Psoas muscle (tissue), 8 donors: ENCODE measurements around the gene THBS2. TPM values are rescaled to one million over a fixed set of nuclear protein-coding genes. Genes with fewer than 3 reads are reported as not detected.

Source experiments
- ATAC-seq, 4 donors: fragments of 200-7000 bp; cut with Tn5 transposase; one replicate each; pipeline ENCODE4 v1.9.1; 2020; ENCODE audit warnings: moderate library complexity in 3 of 4, mild to moderate bottlenecking in 2 of 4
- DNase-seq, 2 donors: peaks; one replicate each; pipeline ENCODE4 v3.0.0-alpha.2; 2020
- H3K27ac ChIP-seq: fragments of 200-600 bp; one replicate; pipeline ENCODE4 v1.8.0; 2022
- H3K27me3 ChIP-seq, 3 donors: fragments of 200-600 bp in 1 of 3; one replicate each; pipeline versions ENCODE4 v1.6.1 to v1.8.0; 2013 to 2022; ENCODE audit warnings: low read length in 2 of 3, mild to moderate bottlenecking in 2 of 3, moderate library complexity in 1 of 3; ENCODE audit not compliant: insufficient read depth in 3 of 3
- H3K36me3 ChIP-seq, 2 donors: fragments of 200-600 bp in 1 of 2; one replicate each; pipeline versions ENCODE4 v1.6.1 to v1.8.0; 2013 to 2022; ENCODE audit warnings: low read depth in 1 of 2, mild to moderate bottlenecking in 1 of 2, moderate library complexity in 1 of 2; ENCODE audit not compliant: insufficient read depth in 1 of 2
- H3K4me1 ChIP-seq: fragments of 200-600 bp; one replicate; pipeline ENCODE4 v1.8.0; 2022
- H3K4me3 ChIP-seq: fragments of 200-600 bp; one replicate; pipeline ENCODE4 v1.8.0; 2022; ENCODE audit warnings: mild to moderate bottlenecking
- H3K9me3 ChIP-seq: fragments of 200-600 bp; one replicate; pipeline ENCODE4 v1.8.0; 2022
- WGBS, 3 donors: extraction: QIAGEN DNeasy Blood & Tissue Kit; methylation state at CpG; one replicate each; pipeline versions ENCODE4 v1.1.6 to v1.1.7; 2013; 5-methylcytosine and 5-hydroxymethylcytosine counted together
- intact Hi-C, 2 donors: fragments of 100-400 bp; cut with DNase I; formaldehyde crosslinking; loops; one replicate each; pipeline versions ENCODE4 v1.11.0 to v1.14.2; 2022
- polyA plus RNA-seq, 3 donors: library from polyadenylated mRNA; stranded (reverse); fragments of 200-250 nt; gene quantifications; one replicate each; pipeline ENCODE4 v1.2.3, GENCODE V29; 2013
- total RNA-seq, 4 donors: library from RNA; stranded (reverse); fragmentation: NEBNext Ultra II Directional in 2 of 4; extraction: Animal tissue kit (Norgen Biotek cat#: 25700) in 2 of 4; gene quantifications; one replicate each; pipeline versions ENCODE4 v1.2.1 to v1.2.4, GENCODE V29; 2021 to 2023
- TF ChIP-seq, protein P1 (sequence below): fragments of 200-600 bp; IDR thresholded peaks from one replicate; pipeline ENCODE4 v1.8.0; 2022; ENCODE audit warnings: antibody characterized with exemption
- donor health status: healthy with polysubstance abuse.
- donor health status: DM: no; HTN: no; CAD: no; lungs with moderate emphysema.
- donor health status: Bipolar disorder and iron deficiency.
- donor health status: healthy.
- donor health status: DM: yes; HTN: yes; CAD: no.
- donor health status: DM: no; HTN: no; CAD: no.
- donor health status: DM: no; HTN: no; CAD: no.
- donor health status: DM: yes; HTN: yes; CAD: no.

THBS2 gene
- total and polyA plus RNA-seq, 7 donors, result 0.49 to 9.4 (median 1.6) TPM

DNA sequence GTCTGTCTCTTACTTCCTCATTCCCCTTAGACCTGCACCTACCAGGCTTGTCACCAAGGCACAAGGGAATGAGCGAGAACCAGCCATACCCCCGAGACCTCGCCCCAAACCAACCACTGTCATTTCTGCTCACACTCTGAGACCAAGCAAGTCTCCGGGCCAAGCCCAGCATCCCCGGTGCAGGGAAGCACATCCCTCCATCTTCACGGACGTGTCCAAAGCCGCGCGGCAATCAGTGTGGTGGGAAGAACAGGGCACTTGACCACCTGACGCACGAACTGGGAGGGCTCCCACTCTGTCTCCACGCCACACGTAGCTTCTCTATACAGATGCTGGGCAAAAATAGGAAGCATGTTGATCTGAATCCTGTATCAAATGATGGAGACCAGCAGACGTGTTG lies 28.4 kb upstream of the THBS2 start:
- no peak for ATAC-seq
- TF ChIP-seq, protein P1, sequence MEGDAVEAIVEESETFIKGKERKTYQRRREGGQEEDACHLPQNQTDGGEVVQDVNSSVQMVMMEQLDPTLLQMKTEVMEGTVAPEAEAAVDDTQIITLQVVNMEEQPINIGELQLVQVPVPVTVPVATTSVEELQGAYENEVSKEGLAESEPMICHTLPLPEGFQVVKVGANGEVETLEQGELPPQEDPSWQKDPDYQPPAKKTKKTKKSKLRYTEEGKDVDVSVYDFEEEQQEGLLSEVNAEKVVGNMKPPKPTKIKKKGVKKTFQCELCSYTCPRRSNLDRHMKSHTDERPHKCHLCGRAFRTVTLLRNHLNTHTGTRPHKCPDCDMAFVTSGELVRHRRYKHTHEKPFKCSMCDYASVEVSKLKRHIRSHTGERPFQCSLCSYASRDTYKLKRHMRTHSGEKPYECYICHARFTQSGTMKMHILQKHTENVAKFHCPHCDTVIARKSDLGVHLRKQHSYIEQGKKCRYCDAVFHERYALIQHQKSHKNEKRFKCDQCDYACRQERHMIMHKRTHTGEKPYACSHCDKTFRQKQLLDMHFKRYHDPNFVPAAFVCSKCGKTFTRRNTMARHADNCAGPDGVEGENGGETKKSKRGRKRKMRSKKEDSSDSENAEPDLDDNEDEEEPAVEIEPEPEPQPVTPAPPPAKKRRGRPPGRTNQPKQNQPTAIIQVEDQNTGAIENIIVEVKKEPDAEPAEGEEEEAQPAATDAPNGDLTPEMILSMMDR, result no peak
- 92 to 95% (median 94%) methylated on average over 15 of the region's 15 CpGs for WGBS, 3 donors
- H3K27me3 ChIP-seq, result no peaks in the 10 kb centered on the region
- H3K4me1 ChIP-seq, result no peaks in the 10 kb centered on the region
- no peaks in the 10 kb centered on the region for H3K36me3 ChIP-seq
- DNase-seq, result no peak
- no peak overlapping the region for H3K27ac ChIP-seq
- intact Hi-C loops, result no loop called here
- no peak overlapping the region for H3K4me3 ChIP-seq
- H3K9me3 ChIP-seq, result peaks cover 4% of the 10 kb centered on the region

DNA sequence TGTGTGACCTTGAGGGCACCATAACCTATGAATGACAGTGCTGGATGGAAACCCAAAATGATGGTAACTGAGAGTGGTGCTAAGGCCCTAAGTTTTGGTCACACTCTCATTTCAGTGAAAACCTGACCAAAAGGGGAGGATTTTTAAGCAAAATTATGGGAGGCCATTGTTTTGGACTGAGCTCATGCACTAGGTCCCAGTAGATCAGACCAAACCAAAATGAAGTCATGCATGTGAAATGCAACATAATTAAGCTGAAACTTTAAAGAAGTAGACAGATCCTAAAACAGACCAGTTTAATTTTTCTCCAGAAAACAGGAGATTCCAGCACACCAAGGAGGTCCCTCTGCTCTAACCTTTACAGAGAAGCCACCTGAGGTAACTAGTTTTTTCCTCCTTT lies 24.0 kb upstream of the THBS2 start:
- no peaks in the 10 kb centered on the region for H3K27me3 ChIP-seq
- no peak for DNase-seq
- no peak overlapping the region for H3K27ac ChIP-seq
- TF ChIP-seq, protein P1, result no peak
- H3K4me3 ChIP-seq, result no peak overlapping the region
- H3K9me3 ChIP-seq, result no peaks in the 10 kb centered on the region
- no peaks in the 10 kb centered on the region for H3K4me1 ChIP-seq
- intact Hi-C loops, result no loop called here
- H3K36me3 ChIP-seq, result no peaks in the 10 kb centered on the region
- no peak for ATAC-seq

DNA sequence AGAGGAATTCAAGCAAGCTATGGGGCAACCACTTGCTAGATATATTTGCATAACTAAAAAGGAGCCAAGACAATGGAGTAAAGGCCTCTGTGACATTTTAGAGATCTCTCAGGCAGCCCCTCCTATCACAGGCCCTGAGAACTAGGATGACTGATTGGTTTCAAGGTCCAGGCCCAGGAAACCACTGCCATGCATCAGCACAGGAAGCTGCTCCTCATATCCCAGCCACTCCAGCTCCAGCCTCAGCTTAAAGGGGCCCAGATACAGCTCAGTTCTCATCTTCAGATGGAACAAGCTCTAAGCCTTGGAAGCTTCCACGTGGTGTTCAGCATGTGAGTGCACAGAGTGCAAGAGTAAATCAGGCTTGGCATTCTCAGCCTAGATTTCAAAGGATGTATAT lies 21.1 kb upstream of the THBS2 start:
- Histone ChIP-seq H3K9me3 (no peaks in the 10 kb centered on the region), H3K4me1 (no peaks in the 10 kb centered on the region), H3K4me3 (no peak overlapping the region), H3K27ac (no peak overlapping the region), H3K36me3 (no peaks in the 10 kb centered on the region), H3K27me3 (no peaks in the 10 kb centered on the region)
- WGBS, 3 donors, result 52 to 68% (median 65%) methylated on average over 1 of the region's 1 CpG
- intact Hi-C loops, result no loop called here
- DNase-seq (no peak), ATAC-seq (no peak)
- TF ChIP-seq, protein P1, result no peak

DNA sequence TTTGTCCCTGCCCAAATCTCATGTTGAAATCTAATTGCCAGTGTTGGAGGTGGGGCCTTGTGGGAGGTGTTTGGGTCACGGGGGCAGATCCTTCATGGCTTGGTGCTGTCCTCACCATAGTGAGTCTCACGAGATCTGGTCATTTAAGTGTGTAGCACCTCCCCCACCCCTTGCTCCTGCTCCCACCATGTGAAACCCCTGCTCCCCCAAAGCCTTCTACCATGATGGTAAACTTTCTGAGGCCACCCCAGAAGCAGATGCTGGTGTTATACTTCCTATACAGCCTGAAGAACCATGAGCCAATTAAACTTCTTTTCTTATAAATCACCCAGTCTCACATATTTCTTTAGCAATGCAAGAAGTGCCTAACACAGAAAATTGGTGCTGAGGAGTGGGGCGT lies 19.9 kb upstream of the THBS2 start:
- Histone ChIP-seq H3K4me3 (no peak overlapping the region), H3K4me1 (no peaks in the 10 kb centered on the region), H3K27me3 (no peaks in the 10 kb centered on the region), H3K36me3 (no peaks in the 10 kb centered on the region), H3K9me3 (no peaks in the 10 kb centered on the region), H3K27ac (no peak overlapping the region)
- TF ChIP-seq, protein P1, result no peak
- intact Hi-C loops, result no loop called here
- 90 to 96% (median 95%) methylated on average over 3 of the region's 3 CpGs for WGBS, 3 donors
- no peak for DNase-seq
- no peak for ATAC-seq

DNA sequence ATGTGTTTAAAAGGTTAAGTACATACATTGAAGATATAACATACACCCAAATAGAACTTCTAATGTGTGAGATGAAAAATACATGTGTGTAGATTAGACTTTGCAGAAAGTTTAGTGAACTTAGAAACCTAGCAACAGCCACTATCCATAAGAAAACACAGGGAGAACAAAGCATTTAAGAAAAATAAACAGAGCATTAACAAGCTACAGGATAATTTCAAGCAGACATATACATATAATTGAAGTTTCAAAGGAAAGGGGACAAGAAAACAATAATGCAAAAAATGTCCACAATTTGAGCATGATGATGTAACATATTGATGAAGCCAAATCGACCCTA lies 18.2 kb upstream of the THBS2 start:
- 80 to 85% (median 83%) methylated on average over 1 of the region's 1 CpG for WGBS, 3 donors
- Histone ChIP-seq H3K9me3 (no peaks in the 10 kb centered on the region), H3K4me3 (no peak overlapping the region), H3K27me3 (no peaks in the 10 kb centered on the region), H3K4me1 (no peaks in the 10 kb centered on the region), H3K27ac (no peak overlapping the region), H3K36me3 (no peaks in the 10 kb centered on the region)
- TF ChIP-seq, protein P1, result no peak
- ATAC-seq, result no peak
- intact Hi-C loops, result no loop called here
- no peak for DNase-seq
